SK-N-SH (cell line): ENCODE data around the gene CATSPERD. TPM values are rescaled to one million over a fixed set of nuclear protein-coding genes. Genes with fewer than 3 reads are reported as not detected.
A peak's percentile ranks its signal among the peaks of the same experiment; 100 is the strongest.
"Not testable (repeated sequence)": the region's sequence is repeated elsewhere in the genome, so short reads cannot be mapped to it uniquely, and the experiment has no call there.

Source experiments
- CTCF ChIA-PET: fragments of 300-600, 350-600 bp; formaldehyde crosslinking; extraction: SDS; loops from one replicate; lab custom pipeline; 2021; lab: Yijun Ruan, JAX
- POLR2A ChIA-PET: fragments of 350-600 bp; sonication (Branson Sonifier 250); formaldehyde crosslinking; extraction: SDS; loops from one replicate; lab custom pipeline; 2020; ENCODE audit warnings: antibody characterized with exemption, inconsistent platforms; lab: Yijun Ruan, JAX
- DNase-seq: peaks from one replicate; pipeline ENCODE4 v3.0.0; 2012
- H2AFZ ChIP-seq: fragments of 200-600 bp; sonication (generic); 2 replicates; pipeline ENCODE4 v1.8.1; 2016; ENCODE audit warnings: antibody characterized with exemption, mild to moderate bottlenecking, low read depth
- H3F3A ChIP-seq: fragments of 200-600 bp; sonication (generic); replicated peaks from 2 replicates; pipeline ENCODE3; 2016; ENCODE audit warnings: antibody characterized with exemption, mild to moderate bottlenecking; ENCODE audit not compliant: insufficient read depth
- H3K27ac ChIP-seq, 2 experiments: fragments of 200-500 bp in 1 of 2; fragments of 200-600 bp in 1 of 2; sonication (Bioruptor generic) in 1 of 2; sonication (generic), shearing (Covaris generic) in 1 of 2; 2 replicates each; pipeline versions ENCODE4 v1.5.1 to v1.6.1; 2014 to 2016; ENCODE audit warnings: low read depth in 2 of 2, inconsistent platforms in 1 of 2, low read length in 1 of 2, mild to moderate bottlenecking in 1 of 2, mixed read lengths in 1 of 2
- H3K27me3 ChIP-seq: fragments of 200-600 bp; sonication (generic), shearing (Covaris generic); 2 replicates; pipeline ENCODE4 v1.6.1; 2016; ENCODE audit warnings: mixed run types; ENCODE audit not compliant: insufficient read depth
- H3K36me3 ChIP-seq, 2 experiments: fragments of 200-500 bp in 1 of 2; fragments of 200-600 bp in 1 of 2; sonication (Bioruptor generic) in 1 of 2; sonication (generic) in 1 of 2; replicated peaks in 1 of 2; 2 replicates each; pipeline versions ENCODE3 to v1.5.1; 2014 to 2016; ENCODE audit warnings: low read length in 1 of 2, mild to moderate bottlenecking in 1 of 2; ENCODE audit not compliant: insufficient read depth in 2 of 2, control insufficient read depth in 1 of 2
- H3K4me1 ChIP-seq, 2 experiments: fragments of 200-500 bp in 1 of 2; fragments of 200-600 bp in 1 of 2; sonication (Bioruptor generic) in 1 of 2; sonication (generic), shearing (Covaris generic) in 1 of 2; 2 replicates each; pipeline versions ENCODE4 v1.5.1 to v1.6.1; 2014 to 2016; ENCODE audit warnings: low read depth in 1 of 2, low read length in 1 of 2, mixed run types in 1 of 2; ENCODE audit not compliant: insufficient read depth in 2 of 2, control insufficient read depth in 1 of 2
- H3K4me2 ChIP-seq: fragments of 200-600 bp; sonication (generic), shearing (Covaris generic); 2 replicates; pipeline ENCODE4 v1.6.1; 2017; ENCODE audit warnings: mixed run types
- H3K4me3 ChIP-seq, 2 experiments: fragments of 200-500 bp in 1 of 2; fragments of 200-600 bp in 1 of 2; sonication (Bioruptor generic) in 1 of 2; sonication (generic), shearing (Covaris generic) in 1 of 2; 2 replicates each; pipeline versions ENCODE4 v1.5.1 to v1.8.1; 2014 to 2016; ENCODE audit warnings: low read depth in 2 of 2, inconsistent platforms in 1 of 2, low read length in 1 of 2, mild to moderate bottlenecking in 1 of 2, mixed read lengths in 1 of 2, moderate library complexity in 1 of 2
- H3K79me2 ChIP-seq: fragments of 200-600 bp; sonication (generic); 2 replicates; pipeline ENCODE4 v1.8.1; 2017; ENCODE audit warnings: mild to moderate bottlenecking; ENCODE audit not compliant: insufficient read depth
- H3K9ac ChIP-seq: fragments of 200-600 bp; sonication (generic); 2 replicates; pipeline ENCODE4 v1.6.1; 2017; ENCODE audit warnings: mixed run types
- H3K9me2 ChIP-seq: fragments of 200-600 bp; sonication (generic); 2 replicates; pipeline ENCODE4 v1.6.1; 2017; ENCODE audit warnings: mixed run types
- H3K9me3 ChIP-seq: fragments of 200-600 bp; sonication (generic); 2 replicates; pipeline ENCODE4 v1.6.1; 2017; ENCODE audit warnings: mixed run types, mild to moderate bottlenecking, moderate library complexity
- H4K20me1 ChIP-seq: fragments of 200-600 bp; sonication (generic); 2 replicates; pipeline ENCODE4 v1.6.1; 2017; ENCODE audit warnings: mild to moderate bottlenecking, mixed run types; ENCODE audit not compliant: insufficient read depth
- EZH2phosphoT487 ChIP-seq: fragments of 200-600 bp; sonication (generic); IDR thresholded peaks from 2 replicates; pipeline ENCODE4 v1.6.1; 2017; ENCODE audit warnings: low read depth, mixed run types, mild to moderate bottlenecking, antibody characterized with exemption, moderate library complexity, borderline replicate concordance
- FOXJ3 ChIP-seq: sonication (generic); formaldehyde crosslinking; IDR thresholded peaks from 2 replicates; pipeline ENCODE4 v1.5.1; 2020; ENCODE audit warnings: mild to moderate bottlenecking, missing genetic modification reagents
- GABPA ChIP-seq: IDR thresholded peaks from 2 replicates; pipeline ENCODE4 v1.4.0; 2012; ENCODE audit warnings: low read depth, mild to moderate bottlenecking
- MEF2A ChIP-seq: IDR thresholded peaks from 2 replicates; pipeline ENCODE4 v1.4.0; 2012; ENCODE audit warnings: low read depth, borderline replicate concordance
- MXI1 ChIP-seq: IDR thresholded peaks from 2 replicates; pipeline ENCODE4 v1.6.1; 2012; ENCODE audit warnings: mild to moderate bottlenecking, low read depth, low read length, improper control_type of control experiment
- NFIC ChIP-seq: IDR thresholded peaks from 2 replicates; pipeline ENCODE4 v1.4.0; 2012; ENCODE audit warnings: borderline replicate concordance
- NRF1 ChIP-seq: IDR thresholded peaks from 2 replicates; pipeline ENCODE4 v1.6.1; 2012; ENCODE audit warnings: low read depth, mild to moderate bottlenecking, low read length
- POLR2AphosphoS5 ChIP-seq: IDR thresholded peaks from 2 replicates; pipeline ENCODE4 v1.6.1; 2012; ENCODE audit warnings: low read depth, low read length
- RAD21 ChIP-seq: IDR thresholded peaks from 2 replicates; pipeline ENCODE4 v1.6.1; 2012; ENCODE audit warnings: mild to moderate bottlenecking, low read length
- RFX5 ChIP-seq: IDR thresholded peaks from 2 replicates; pipeline ENCODE4 v1.6.1; 2012; ENCODE audit warnings: mild to moderate bottlenecking, improper control_type of control experiment, low read length
- SMC3 ChIP-seq: IDR thresholded peaks from 2 replicates; pipeline ENCODE4 v1.6.1; 2012; ENCODE audit warnings: low read depth, low read length, improper control_type of control experiment
- TCF12 ChIP-seq: IDR thresholded peaks from 2 replicates; pipeline ENCODE4 v1.4.0; 2012
- YY1 ChIP-seq: IDR thresholded peaks from 2 replicates; pipeline ENCODE4 v1.4.0; 2012; ENCODE audit warnings: low read depth, mild to moderate bottlenecking
- WGBS: methylation state at CpG from one replicate; pipeline ENCODE4 v1.1.6; 2017; ENCODE audit warnings: low lambda C conversion rate; 5-methylcytosine and 5-hydroxymethylcytosine counted together
- polyA plus RNA-seq, 3 experiments: library from polyadenylated mRNA; depleted of rRNA; stranded (reverse); fragments of >200 nt; gene quantifications; 2 replicates each; pipeline ENCODE4 v1.2.3, GENCODE V29; 2012
- TF ChIP-seq, protein P1 (sequence below): IDR thresholded peaks from 2 replicates; pipeline ENCODE4; 2012
- TF ChIP-seq, protein P2 (sequence below): IDR thresholded peaks from 2 replicates; pipeline ENCODE4 v1.6.1; 2012; ENCODE audit warnings: mild to moderate bottlenecking, low read depth, low read length, moderate library complexity
- TF ChIP-seq, protein P3 (sequence below): fragments of 150-350 bp; IDR thresholded peaks from 2 replicates; pipeline ENCODE4 v1.6.1; 2016; ENCODE audit warnings: mild to moderate bottlenecking, low read depth, low read length
- TF ChIP-seq, protein P4 (sequence below): fragments of 150-350 bp; IDR thresholded peaks from 2 replicates; pipeline ENCODE4 v1.6.1; 2017; ENCODE audit warnings: antibody characterized with exemption, low read length, low read depth, borderline replicate concordance

The CATSPERD gene
- polyA plus RNA-seq, 1 of the 3 experiments (the other 2 are of a cell fraction): not detected

DNA sequence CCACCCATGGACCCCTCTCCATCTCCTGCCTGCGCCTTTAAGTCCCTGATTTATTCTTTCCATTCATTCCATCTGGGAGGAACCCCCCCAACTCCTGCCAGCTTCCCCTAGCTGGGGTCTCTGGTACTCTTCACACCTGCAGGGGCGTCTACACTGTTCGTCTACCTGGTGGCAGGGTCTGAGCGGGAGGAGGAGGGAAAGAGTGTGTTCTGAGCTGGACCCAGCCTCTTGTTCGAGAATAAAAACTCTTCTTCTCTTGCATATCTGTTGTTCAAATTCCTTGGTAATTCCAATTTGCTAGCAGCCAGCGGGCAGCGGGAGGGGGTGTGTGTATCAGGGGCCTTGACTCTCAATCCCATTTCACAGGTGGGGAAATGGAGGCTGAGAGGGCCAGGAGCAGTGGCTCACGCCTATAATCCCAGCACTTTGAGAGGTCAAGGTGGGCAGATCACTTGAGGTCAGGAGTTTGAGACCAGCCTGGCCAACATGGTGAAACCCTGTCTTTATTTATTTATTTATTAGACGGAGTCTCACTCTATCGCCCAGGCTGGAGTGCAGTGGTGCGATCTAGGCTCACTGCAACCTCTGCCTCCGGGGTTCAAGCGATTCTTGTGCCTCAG, 32.1 kb upstream of the CATSPERD start:
- H3K36me3 ChIP-seq: peaks cover 4 to 17% of the 10 kb centered on the region in 2 experiments
- H3K27me3 ChIP-seq, H3K9me2 ChIP-seq, H3K27ac ChIP-seq, H3K4me3 ChIP-seq, POLR2A ChIA-PET, H3K4me2 ChIP-seq, DNase-seq, H2AFZ ChIP-seq, H3K9me3 ChIP-seq, H3K9ac ChIP-seq: not testable (repeated sequence)
- peaks cover 32% of the 10 kb centered on the region for H4K20me1 ChIP-seq
- H3K79me2 ChIP-seq: peaks cover 33% of the 10 kb centered on the region
- 91% methylated on average over 13 of the region's 13 CpGs for WGBS
- peaks cover 41% of the 10 kb centered on the region for H3F3A ChIP-seq
- CTCF ChIA-PET: interaction anchor here (0.6 to 3.8 kb wide), 11 partner anchors 9 to 1417 kb away, joined by 3 to 31 read pairs (median 4); partner anchors contain the start of genes CATSPERD and LONP1
- peaks cover 0 to 23% of the 10 kb centered on the region in 2 experiments; a peak in 1 of 4 replicates for H3K4me1 ChIP-seq

DNA sequence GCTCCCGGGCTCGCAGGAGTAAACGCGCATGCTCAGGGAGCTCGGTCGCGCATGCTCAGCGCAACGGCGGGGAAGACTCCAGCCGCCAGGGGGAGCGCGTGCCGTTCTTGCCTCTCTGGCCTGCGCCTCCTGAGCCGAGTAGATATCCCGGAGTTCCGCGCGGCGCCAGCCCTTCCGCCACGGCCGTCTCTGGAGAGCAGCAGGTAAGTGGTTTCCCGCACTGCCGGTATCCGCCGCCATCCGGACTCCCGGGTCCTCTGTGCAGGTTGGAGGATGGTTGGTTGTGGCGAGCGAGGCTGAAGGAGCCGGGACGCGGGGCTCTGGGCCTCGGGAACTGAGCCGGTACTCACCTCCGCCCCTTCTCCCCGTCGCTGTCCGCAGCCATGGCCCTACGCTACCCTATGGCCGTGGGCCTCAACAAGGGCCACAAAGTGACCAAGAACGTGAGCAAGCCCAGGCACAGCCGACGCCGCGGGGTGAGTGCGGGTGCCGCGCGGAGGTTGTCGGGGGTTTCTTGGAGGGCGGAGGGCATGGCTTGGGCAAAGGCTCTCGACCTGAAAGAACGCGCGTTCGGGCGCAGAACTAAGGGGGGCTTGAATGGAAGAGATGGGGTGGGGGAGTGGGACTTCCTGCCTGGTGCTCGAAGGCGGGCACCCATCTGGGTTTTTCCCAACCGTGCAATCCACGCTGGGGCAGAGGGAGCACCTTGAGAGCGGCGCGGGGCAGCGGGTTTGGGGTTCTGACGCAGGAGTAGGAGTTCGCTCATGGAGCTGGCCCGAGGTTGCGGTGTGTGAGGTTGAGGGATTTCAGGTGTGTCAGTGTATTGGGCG, 30.1 kb upstream of the CATSPERD start, which contains the start of gene RPL36:
Gene RPL36 (plus strand): TSS at position 171 of the 830 bp plus-strand sequence. CDS start 213 bp downstream, at position 384.
- POLR2A ChIA-PET: interaction anchor here (0.6 to 1.6 kb wide), 21 partner anchors 8 to 771 kb away, joined by 3 to 12 read pairs (median 4); partner anchors contain the start of genes CATSPERD, DUS3L, LONP1 and SAFB
- Histone ChIP-seq H3K79me2 (peaks cover 53% of the 10 kb centered on the region), H2AFZ (peak within 1 kb of the TSS; percentile 47; the same call in 1 of the 2 replicates), H3K9me3 (no peaks in the 10 kb centered on the region), H4K20me1 (peaks cover 52% of the 10 kb centered on the region), H3K9me2 (no peaks in the 10 kb centered on the region), H3K36me3 (peaks cover 9 to 37% of the 10 kb centered on the region in 2 experiments), H3F3A (peaks cover 44% of the 10 kb centered on the region), H3K9ac (peak within 1 kb of the TSS; percentile 94), H3K27me3 (no peaks in the 10 kb centered on the region), H3K4me3 (peak within 1 kb of the TSS; percentile 97), H3K27ac (peak within 1 kb of the TSS; percentile 83 to 93), H3K4me1 (peaks cover 0 to 27% of the 10 kb centered on the region in 2 experiments; a peak in 1 of 4 replicates), H3K4me2 (peak within 1 kb of the TSS; percentile 93)
- DNase-seq: peak; percentile 94
- WGBS: 1% methylated on average over 27 of the region's 73 CpGs
- CTCF ChIA-PET: interaction anchor here (0.5 to 3.8 kb wide), 25 partner anchors 8 to 368 kb away, joined by 3 to 31 read pairs (median 4); partner anchors contain the start of genes CATSPERD, HSD11B1L, LONP1 and MICOS13
- TF ChIP-seq YY1 (peak; percentile 79; the same call in 1 of the 2 replicates), SMC3 (no peak), RAD21 (no peak), NFIC (no peak), POLR2AphosphoS5 (peak; percentile 99), NRF1 (peak; percentile 99), MEF2A (no peak), TCF12 (peak; percentile 5; the same call in 1 of the 2 replicates), RFX5 (no peak), MXI1 (peak; percentile 67; the same call in 1 of the 2 replicates), FOXJ3 (CRISPR knock-in tag) (no peak), GABPA (peak; percentile 70), EZH2phosphoT487 (no peak)
- TF ChIP-seq, protein P1, sequence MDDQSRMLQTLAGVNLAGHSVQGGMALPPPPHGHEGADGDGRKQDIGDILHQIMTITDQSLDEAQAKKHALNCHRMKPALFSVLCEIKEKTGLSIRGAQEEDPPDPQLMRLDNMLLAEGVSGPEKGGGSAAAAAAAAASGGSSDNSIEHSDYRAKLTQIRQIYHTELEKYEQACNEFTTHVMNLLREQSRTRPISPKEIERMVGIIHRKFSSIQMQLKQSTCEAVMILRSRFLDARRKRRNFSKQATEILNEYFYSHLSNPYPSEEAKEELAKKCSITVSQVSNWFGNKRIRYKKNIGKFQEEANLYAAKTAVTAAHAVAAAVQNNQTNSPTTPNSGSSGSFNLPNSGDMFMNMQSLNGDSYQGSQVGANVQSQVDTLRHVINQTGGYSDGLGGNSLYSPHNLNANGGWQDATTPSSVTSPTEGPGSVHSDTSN: peak; percentile 32; the same call in 1 of the 2 replicates
- TF ChIP-seq, protein P2, sequence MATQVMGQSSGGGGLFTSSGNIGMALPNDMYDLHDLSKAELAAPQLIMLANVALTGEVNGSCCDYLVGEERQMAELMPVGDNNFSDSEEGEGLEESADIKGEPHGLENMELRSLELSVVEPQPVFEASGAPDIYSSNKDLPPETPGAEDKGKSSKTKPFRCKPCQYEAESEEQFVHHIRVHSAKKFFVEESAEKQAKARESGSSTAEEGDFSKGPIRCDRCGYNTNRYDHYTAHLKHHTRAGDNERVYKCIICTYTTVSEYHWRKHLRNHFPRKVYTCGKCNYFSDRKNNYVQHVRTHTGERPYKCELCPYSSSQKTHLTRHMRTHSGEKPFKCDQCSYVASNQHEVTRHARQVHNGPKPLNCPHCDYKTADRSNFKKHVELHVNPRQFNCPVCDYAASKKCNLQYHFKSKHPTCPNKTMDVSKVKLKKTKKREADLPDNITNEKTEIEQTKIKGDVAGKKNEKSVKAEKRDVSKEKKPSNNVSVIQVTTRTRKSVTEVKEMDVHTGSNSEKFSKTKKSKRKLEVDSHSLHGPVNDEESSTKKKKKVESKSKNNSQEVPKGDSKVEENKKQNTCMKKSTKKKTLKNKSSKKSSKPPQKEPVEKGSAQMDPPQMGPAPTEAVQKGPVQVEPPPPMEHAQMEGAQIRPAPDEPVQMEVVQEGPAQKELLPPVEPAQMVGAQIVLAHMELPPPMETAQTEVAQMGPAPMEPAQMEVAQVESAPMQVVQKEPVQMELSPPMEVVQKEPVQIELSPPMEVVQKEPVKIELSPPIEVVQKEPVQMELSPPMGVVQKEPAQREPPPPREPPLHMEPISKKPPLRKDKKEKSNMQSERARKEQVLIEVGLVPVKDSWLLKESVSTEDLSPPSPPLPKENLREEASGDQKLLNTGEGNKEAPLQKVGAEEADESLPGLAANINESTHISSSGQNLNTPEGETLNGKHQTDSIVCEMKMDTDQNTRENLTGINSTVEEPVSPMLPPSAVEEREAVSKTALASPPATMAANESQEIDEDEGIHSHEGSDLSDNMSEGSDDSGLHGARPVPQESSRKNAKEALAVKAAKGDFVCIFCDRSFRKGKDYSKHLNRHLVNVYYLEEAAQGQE: peak; percentile 77; the same call in 1 of the 2 replicates
- TF ChIP-seq, protein P3, sequence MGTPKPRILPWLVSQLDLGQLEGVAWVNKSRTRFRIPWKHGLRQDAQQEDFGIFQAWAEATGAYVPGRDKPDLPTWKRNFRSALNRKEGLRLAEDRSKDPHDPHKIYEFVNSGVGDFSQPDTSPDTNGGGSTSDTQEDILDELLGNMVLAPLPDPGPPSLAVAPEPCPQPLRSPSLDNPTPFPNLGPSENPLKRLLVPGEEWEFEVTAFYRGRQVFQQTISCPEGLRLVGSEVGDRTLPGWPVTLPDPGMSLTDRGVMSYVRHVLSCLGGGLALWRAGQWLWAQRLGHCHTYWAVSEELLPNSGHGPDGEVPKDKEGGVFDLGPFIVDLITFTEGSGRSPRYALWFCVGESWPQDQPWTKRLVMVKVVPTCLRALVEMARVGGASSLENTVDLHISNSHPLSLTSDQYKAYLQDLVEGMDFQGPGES: no peak
- TF ChIP-seq, protein P4, sequence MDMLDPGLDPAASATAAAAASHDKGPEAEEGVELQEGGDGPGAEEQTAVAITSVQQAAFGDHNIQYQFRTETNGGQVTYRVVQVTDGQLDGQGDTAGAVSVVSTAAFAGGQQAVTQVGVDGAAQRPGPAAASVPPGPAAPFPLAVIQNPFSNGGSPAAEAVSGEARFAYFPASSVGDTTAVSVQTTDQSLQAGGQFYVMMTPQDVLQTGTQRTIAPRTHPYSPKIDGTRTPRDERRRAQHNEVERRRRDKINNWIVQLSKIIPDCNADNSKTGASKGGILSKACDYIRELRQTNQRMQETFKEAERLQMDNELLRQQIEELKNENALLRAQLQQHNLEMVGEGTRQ: no peak
